ENCODE results near the gene CYCS. TPM values are rescaled to one million over a fixed set of nuclear protein-coding genes. Genes with fewer than 3 reads are reported as not detected.

Gene CYCS
- total RNA-seq, 1 experiment from 2014 or later: 224 TPM

DNA sequence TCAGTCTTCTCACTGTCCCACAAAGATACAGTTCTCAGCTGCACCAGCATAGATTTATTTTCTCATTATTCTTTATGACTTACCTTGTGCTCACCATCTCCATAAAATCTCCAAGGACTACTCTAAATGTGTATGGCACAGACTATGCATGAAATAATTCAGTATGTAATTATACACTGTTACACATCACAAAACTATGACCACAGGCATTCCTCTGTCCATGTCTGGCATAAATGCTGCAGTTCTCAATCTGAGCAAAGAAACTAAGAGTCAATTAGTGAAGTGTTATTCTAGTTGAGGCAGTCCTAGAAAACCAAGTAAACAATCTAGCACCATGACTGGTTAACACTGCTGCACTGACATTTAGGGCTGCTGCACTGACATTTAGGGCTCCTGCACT, 2.7 kb downstream of the CYCS start (continued):
- TF ChIP-seq ELF1 (IDR thresholded peaks at IDR 0.05; ENCODE audit: borderline replicate concordance, low read depth) (no peak), SRF (IDR thresholded peaks at IDR 0.05; ENCODE audit: low read depth) (no peak)

- H3K4me1 ChIP-seq (ENCODE audit: control insufficient read depth in 1 of 2, insufficient read depth in 2 of 2, low read length in 2 of 2): peaks cover 7 to 18% of the 10 kb centered on the region in 2 experiments; a peak in 3 of 4 replicates
- no peak overlapping the region for H3K4me2 ChIP-seq (ENCODE audit: low read length)
- CTCF ChIA-PET: no interaction called here
- POLR2A ChIA-PET: no interaction called here
- RAD21 ChIA-PET (ENCODE audit: low non-redundant PET in 1 of 2, low total read pairs in 2 of 2, uncharacterized antibody in 2 of 2, unreplicated experiment in 2 of 2): no interaction called here
- intact Hi-C loops (cut with micrococcal nuclease): no loop called here
- H3K27me3 ChIP-seq (ENCODE audit: insufficient read depth, low read length): no peaks in the 10 kb centered on the region
- no peak for ATAC-seq
- H3K9ac ChIP-seq (ENCODE audit: low read length): no peak overlapping the region
- peaks cover 51% of the 10 kb centered on the region for H3K79me2 ChIP-seq (ENCODE audit: insufficient read depth, low read length)
- no TSS peak for BruUV-seq (replicated peaks)
- H3K9me2 ChIP-seq (ENCODE audit: insufficient read depth): no peaks in the 10 kb centered on the region
- no peak overlapping the region for H2AFZ ChIP-seq (ENCODE audit: low read depth, low read length, poor library complexity, severe bottlenecking)
- no peak overlapping the region for H3K4me3 ChIP-seq (replicated peaks in 1 of 2; ENCODE audit: low read depth in 1 of 2, low read length in 2 of 2)
- DNase-seq (ENCODE audit: low read depth, low spot score): no peak
- peaks cover 36% of the 10 kb centered on the region for H4K20me1 ChIP-seq (ENCODE audit: insufficient read depth)
- no peaks in the 10 kb centered on the region for H3K9me3 ChIP-seq (ENCODE audit: control insufficient read depth in 1 of 2, insufficient read depth in 1 of 2, low read depth in 1 of 2, low read length in 2 of 2)
- TF ChIP-seq YY1 (IDR thresholded peaks at IDR 0.05; ENCODE audit: extremely low read depth, insufficient replicate concordance, low read depth, low read length): no peak
- TF ChIP-seq CEBPB (IDR thresholded peaks at IDR 0.05; ENCODE audit: low read depth): no peak
- TF ChIP-seq REST (IDR thresholded peaks at IDR 0.05; ENCODE audit: low read depth): no peak
- TF ChIP-seq SRF (IDR thresholded peaks at IDR 0.05; ENCODE audit: low read depth): no peak
- TF ChIP-seq SIN3A (IDR thresholded peaks at IDR 0.05; ENCODE audit: low read depth): no peak
- TF ChIP-seq JUND (IDR thresholded peaks at IDR 0.05): no peak
- TF ChIP-seq ZNF274 (IDR thresholded peaks at IDR 0.05; ENCODE audit: low read depth, low read length): no peak
- no peak for TF ChIP-seq ATF3 (IDR thresholded peaks at IDR 0.05)
- TF ChIP-seq ZFX (IDR thresholded peaks at IDR 0.05): no peak
- H3K27ac ChIP-seq (ENCODE audit: low read depth, low read length): no peak overlapping the region
- H3K36me3 ChIP-seq (ENCODE audit: control insufficient read depth in 1 of 2, insufficient read depth in 2 of 2, low read length in 2 of 2): peaks cover 30 to 56% of the 10 kb centered on the region in 2 experiments
These were observed 3.5 kb downstream of the CYCS start for GRCh38 chr7:25121599-25121998.
